CMK (cell line): ENCODE measurements around the gene ROBO2.

Source experiments
- DNase-seq: peaks from one replicate; pipeline ENCODE4 v3.0.0-alpha.2; 2010; ENCODE audit warnings: low read depth

Gene ROBO2

GRCh38 chr3:77571971-77572715, 532.2 kb downstream of the ROBO2 start:
- DNase-seq: no peak

DNA sequence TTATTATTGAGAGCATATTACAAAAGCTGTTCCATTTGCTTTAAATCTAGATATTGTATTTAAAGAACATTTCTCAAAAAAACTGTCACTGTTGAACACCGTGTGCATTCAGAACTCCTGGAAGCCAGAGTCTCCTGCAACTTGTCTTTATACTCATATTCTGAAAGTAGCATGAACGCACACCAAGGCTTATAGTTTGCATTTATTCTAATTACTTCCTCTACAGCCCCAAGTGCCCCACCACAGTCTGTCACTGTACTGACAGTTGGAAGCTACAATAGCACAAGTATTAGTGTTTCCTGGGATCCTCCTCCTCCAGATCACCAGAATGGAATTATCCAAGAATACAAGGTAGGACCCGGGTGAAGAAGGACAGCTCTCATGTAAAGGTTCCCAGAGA, 537.4 kb downstream of the ROBO2 start:
- DNase-seq: no peak

DNA sequence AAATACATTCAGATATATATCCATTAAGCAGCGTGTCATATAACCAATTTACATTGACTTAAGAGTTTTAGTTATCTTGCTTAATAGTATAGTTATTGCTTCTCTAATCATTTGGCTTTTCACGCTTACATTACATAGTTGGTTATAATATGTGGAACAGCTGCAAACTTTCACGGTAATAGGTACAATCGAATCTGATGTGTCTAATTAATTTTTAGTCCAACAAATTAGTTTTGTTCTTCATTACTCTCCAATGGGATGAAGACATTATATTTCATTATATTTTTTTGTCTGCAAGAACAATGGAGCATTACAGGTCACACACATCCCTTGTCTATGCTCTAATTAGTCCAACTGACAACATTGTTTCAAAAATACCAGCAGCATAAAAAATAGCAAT, 546.3 kb downstream of the ROBO2 start:
- no peak for DNase-seq

- DNase-seq: no peak
Measured at GRCh38 chr3:77588863-77589262, 549.0 kb downstream of the ROBO2 start.

GRCh38 chr3:77590191-77590590, 550.3 kb downstream of the ROBO2 start:
- no peak for DNase-seq

GRCh38 chr3:77595371-77595870, 555.5 kb downstream of the ROBO2 start:
- no peak for DNase-seq

GRCh38 chr3:77599948-77600347, 560.0 kb downstream of the ROBO2 start:
- DNase-seq: no peak

DNA sequence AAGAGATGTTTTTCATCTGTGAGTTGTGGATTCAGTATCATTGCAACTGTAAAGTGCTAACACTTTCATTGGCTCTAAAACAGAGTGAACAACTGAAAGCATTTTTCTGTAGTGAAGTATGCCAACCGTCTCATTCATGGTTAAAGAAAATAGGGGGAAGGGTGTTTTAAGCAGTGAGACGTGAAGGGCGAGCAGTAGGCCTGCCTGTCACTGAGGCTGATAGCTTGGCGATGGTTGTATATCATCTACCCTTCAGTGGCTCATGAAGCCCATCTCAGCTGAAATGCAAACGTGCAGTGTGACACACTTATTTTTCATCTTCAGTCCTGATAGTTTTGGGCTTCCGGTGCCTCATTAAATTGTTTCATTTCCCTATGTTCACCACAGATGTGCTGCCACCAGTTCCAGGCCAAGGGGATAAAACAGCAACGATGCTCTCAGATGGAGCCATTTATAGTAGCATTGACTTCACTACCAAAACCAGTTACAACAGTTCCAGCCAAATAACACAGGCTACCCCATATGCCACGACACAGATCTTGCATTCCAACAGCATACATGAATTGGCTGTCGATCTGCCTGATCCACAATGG, 562.0 kb downstream of the ROBO2 start:
- no peak for DNase-seq

- DNase-seq: no peak
Measured at GRCh38 chr3:77602722-77603121, 562.8 kb downstream of the ROBO2 start.

- no peak for DNase-seq
Measured at GRCh38 chr3:77605308-77605707, 565.4 kb downstream of the ROBO2 start.

DNA sequence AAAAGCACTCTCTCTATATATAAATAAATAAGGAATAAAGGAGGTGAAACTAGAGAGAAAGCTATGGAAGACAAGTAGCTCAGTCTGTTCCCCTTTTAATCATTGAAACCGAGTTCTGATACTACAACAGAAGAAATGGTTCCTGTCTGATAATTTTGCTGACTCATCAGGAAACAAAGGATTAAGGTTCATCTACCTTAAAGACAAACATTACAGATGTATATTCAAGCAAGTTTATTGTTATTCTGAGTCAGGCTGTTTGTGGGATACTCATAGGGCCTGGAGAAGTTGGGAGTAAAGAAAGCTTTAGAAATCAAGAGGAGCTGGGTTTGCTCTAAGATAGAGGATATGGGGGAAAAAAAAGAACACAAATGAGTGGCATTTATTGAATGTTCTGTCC, 566.0 kb downstream of the ROBO2 start:
- no peak for DNase-seq

DNA sequence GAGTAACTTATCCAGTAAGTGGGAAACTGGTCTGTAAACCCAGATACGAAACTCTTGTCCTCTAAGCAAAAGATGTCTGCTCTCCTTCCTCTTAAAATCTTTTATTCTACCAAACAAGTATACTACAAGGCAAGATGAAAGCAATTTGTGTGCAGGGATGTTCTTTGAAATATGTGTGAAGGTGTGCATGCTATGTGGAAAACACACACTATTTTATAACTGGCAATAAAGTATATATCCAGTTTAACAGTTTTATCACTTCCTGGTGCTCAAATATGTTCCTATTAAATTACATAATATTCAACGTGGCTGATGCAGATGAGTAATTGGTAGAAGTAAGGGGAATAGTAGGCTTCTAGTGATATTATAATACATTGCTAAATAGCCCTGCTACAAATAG, 566.5 kb downstream of the ROBO2 start:
- DNase-seq: no peak

- no peak for DNase-seq
Measured at GRCh38 chr3:77618686-77619085, 578.8 kb downstream of the ROBO2 start.

- DNase-seq: no peak
Measured at GRCh38 chr3:77620009-77620408, 580.1 kb downstream of the ROBO2 start.

- no peak for DNase-seq
Measured at GRCh38 chr3:77623500-77623899, 583.6 kb downstream of the ROBO2 start.

DNA sequence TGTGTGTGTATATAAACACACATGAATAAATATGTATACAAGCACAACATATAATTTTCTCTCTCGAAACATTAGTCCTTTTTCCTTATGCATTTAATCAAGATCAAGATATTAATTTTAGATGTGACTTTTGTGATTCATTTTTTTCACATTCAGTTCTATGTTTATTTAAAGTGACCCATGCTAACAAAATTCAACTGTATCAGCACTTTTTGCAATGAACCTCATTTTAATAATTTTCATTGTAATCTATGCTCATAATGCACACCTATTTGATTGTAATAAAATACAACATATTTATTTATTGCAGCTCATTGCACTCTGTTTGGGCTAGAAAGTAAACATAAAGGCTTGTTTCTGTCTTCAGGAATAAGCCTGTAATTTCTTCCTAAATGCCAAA, 586.3 kb downstream of the ROBO2 start:
- DNase-seq: no peak

DNA sequence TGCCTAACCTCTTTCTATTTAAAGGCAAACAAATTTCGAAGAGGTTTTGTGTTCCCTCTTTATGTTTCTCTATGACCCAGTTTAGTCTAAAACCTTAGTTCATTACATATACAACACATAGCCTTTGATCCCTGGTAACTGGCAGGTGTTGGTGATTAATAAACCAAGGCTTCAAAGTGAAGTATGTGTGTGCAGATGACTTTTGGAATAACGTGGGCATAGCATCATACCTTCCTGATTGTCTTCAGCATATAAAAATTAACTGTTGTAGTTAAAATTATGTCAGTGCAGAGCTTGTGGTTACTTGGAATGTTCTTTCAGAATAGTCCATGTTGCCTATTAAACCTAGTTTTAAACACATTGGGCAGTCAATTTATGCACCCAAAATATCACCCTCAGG, 608.3 kb downstream of the ROBO2 start:
- no peak for DNase-seq

DNA sequence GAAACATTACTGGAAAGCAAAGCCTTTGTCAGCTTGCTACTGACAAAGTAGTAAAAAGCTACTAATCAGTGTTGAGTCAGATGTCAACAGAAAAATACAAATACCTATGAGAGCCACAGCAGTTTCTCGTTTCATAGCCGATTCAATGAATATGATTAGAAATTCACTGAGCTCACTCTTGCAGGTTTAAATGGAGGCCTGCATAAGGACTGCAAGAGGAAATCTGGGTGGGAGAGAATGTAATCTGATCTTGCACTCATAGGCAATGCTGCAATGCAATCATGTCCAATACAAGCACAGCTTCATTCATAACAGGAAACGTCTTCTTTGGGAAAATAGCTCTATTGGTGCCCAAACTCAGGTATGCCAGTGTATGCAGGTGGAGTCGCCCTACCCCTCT, 608.8 kb downstream of the ROBO2 start:
- no peak for DNase-seq

- DNase-seq: no peak
Measured at GRCh38 chr3:77652624-77653023, 612.7 kb downstream of the ROBO2 start.

- no peak for DNase-seq
Measured at GRCh38 chr3:77655396-77655795, 615.5 kb downstream of the ROBO2 start.

GRCh38 chr3:77660718-77661117, 620.8 kb downstream of the ROBO2 start:
- no peak for DNase-seq

DNA sequence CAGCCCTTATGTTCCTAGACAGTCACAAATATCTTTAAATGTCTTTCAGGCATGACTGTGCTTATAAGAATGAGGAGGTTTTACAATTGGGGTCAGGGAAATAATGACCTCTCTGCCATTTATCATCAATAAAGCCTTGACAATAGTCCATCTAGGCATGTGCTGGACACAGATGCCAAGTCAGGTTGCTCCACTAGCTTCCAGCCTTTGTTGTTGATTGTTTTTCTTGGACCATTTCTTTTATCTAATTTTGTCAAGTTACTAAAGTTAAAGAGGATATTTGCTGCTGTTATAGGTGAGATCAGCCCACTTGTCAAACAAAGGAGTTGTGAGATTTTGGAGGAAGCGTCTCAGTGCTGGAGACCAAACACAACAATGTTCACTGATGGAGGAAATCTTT, 628.0 kb downstream of the ROBO2 start:
- no peak for DNase-seq

GRCh38 chr3:77668376-77668775, 628.5 kb downstream of the ROBO2 start:
- DNase-seq: no peak

DNA sequence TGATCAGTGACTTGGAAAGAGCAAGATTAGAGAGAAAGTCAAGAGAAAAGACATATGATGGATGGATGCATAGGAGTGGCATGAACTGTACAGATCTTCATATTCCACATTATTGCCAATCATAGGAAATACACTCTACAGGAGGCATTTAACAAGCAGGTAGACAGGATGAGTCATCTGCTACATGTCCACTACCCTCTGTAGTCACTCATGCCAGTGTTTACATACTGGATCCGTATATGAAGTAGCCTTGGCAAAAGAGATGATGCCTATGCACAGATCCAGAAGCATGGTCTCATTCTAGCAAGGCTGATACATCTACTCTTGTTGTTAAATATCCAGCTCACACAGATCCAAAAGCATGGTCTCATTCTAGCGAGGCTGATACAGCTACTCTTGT, 632.1 kb downstream of the ROBO2 start:
- DNase-seq: no peak
